Mucosa of stomach (tissue), 1 donor: ENCODE measurements around the gene PITPNM3.

Source experiments
- H3K27me3 ChIP-seq: one replicate; pipeline ENCODE4 v1.7.0; 2013; ENCODE audit warnings: mild to moderate bottlenecking, low read length; ENCODE audit not compliant: control insufficient read depth, insufficient read depth
- H3K36me3 ChIP-seq: one replicate; pipeline ENCODE4 v1.7.0; 2013; ENCODE audit warnings: low read length; ENCODE audit not compliant: control insufficient read depth, insufficient read depth
- H3K4me1 ChIP-seq: one replicate; pipeline ENCODE4 v1.7.0; 2013; ENCODE audit warnings: mild to moderate bottlenecking, low read length; ENCODE audit not compliant: control insufficient read depth, insufficient read depth
- H3K4me3 ChIP-seq: one replicate; pipeline ENCODE4 v1.7.0; 2013; ENCODE audit warnings: low read length
- H3K9ac ChIP-seq: one replicate; pipeline ENCODE4 v1.7.0; 2013; ENCODE audit warnings: mild to moderate bottlenecking, low read length, moderate library complexity
- H3K9me3 ChIP-seq: one replicate; pipeline ENCODE4 v1.7.0; 2013; ENCODE audit warnings: mild to moderate bottlenecking, low read length, moderate library complexity; ENCODE audit not compliant: control insufficient read depth
- donor health status: Pancreatic carcinoma.

The PITPNM3 gene

GRCh38 chr17:6427279-6427781, 129.0 kb downstream of the PITPNM3 start:
- Histone ChIP-seq H3K9me3 (no peaks in the 10 kb centered on the region), H3K9ac (no peak overlapping the region), H3K4me1 (no peaks in the 10 kb centered on the region), H3K27me3 (peaks cover 4% of the 10 kb centered on the region), H3K36me3 (no peaks in the 10 kb centered on the region), H3K4me3 (no peak overlapping the region)

GRCh38 chr17:6426356-6427101, 129.8 kb downstream of the PITPNM3 start:
- Histone ChIP-seq H3K9me3 (no peaks in the 10 kb centered on the region), H3K9ac (no peak overlapping the region), H3K27me3 (peaks cover 4% of the 10 kb centered on the region), H3K36me3 (no peaks in the 10 kb centered on the region), H3K4me1 (no peaks in the 10 kb centered on the region), H3K4me3 (no peak overlapping the region)

DNA sequence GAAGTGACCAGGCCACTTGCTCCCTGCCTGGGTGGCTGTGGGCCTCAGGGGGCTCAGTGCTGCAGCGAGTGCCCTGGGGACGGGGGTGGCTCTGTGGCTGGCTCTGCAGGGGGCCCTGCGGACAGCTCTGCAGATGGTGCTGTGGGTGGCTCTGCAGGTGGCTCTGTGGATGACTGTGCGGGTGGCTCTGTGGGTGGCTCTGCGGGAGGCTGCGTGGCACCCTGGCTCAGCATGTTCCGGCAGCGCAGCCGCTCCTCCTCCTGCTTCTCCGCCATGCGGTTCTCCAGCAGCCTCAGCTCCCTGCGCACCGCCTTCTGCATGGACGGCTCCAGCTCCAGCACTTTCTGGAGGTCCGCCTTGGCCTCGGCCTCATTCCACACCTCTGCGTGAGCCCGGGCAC, 130.9 kb downstream of the PITPNM3 start:
- H3K9me3 ChIP-seq, result no peaks in the 10 kb centered on the region
- no peaks in the 10 kb centered on the region for H3K4me1 ChIP-seq
- H3K27me3 ChIP-seq, result peaks cover 8% of the 10 kb centered on the region
- H3K36me3 ChIP-seq, result no peaks in the 10 kb centered on the region
- no peak overlapping the region for H3K4me3 ChIP-seq
- H3K9ac ChIP-seq, result no peak overlapping the region

DNA sequence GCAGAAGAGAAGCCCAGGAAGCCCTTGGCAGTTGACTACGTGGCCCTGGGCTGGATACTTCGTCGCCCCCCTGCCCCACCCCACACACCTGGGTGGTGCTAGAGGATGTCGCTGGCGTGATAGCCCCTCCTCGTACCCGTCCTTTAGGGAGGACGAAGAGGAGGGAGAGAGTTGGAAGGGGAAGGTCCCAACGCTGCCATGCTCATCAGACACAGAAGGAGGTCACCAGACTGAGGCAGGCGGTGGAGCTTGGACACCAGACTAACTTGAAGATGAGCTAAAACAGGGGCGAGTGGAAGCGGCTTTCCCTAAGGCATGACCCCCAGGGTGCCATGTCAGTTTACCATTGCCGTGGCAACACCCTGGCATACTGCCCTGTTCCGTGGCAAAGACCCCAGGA, 132.4 kb downstream of the PITPNM3 start:
- H3K9ac ChIP-seq, result no peak overlapping the region
- H3K9me3 ChIP-seq, result no peaks in the 10 kb centered on the region
- no peak overlapping the region for H3K4me3 ChIP-seq
- H3K4me1 ChIP-seq, result no peaks in the 10 kb centered on the region
- H3K36me3 ChIP-seq, result no peaks in the 10 kb centered on the region
- peaks cover 8% of the 10 kb centered on the region for H3K27me3 ChIP-seq

GRCh38 chr17:6422654-6423241, 133.6 kb downstream of the PITPNM3 start:
- H3K36me3 ChIP-seq, result no peaks in the 10 kb centered on the region
- no peaks in the 10 kb centered on the region for H3K4me1 ChIP-seq
- no peaks in the 10 kb centered on the region for H3K9me3 ChIP-seq
- H3K4me3 ChIP-seq, result no peak overlapping the region
- H3K9ac ChIP-seq, result no peak overlapping the region
- H3K27me3 ChIP-seq, result peaks cover 8% of the 10 kb centered on the region

- Histone ChIP-seq H3K36me3 (no peaks in the 10 kb centered on the region), H3K27me3 (peaks cover 8% of the 10 kb centered on the region), H3K4me3 (no peak overlapping the region), H3K9ac (no peak overlapping the region), H3K4me1 (no peaks in the 10 kb centered on the region), H3K9me3 (no peaks in the 10 kb centered on the region)
Measured at GRCh38 chr17:6421700-6422604, 134.4 kb downstream of the PITPNM3 start.

- H3K4me3 ChIP-seq, result no peak overlapping the region
- H3K27me3 ChIP-seq, result peaks cover 8% of the 10 kb centered on the region
- no peaks in the 10 kb centered on the region for H3K9me3 ChIP-seq
Measured at GRCh38 chr17:6420173-6420641, 136.1 kb downstream of the PITPNM3 start.

GRCh38 chr17:6415616-6416015, 140.7 kb downstream of the PITPNM3 start:
- Histone ChIP-seq H3K4me1 (no peaks in the 10 kb centered on the region), H3K36me3 (no peaks in the 10 kb centered on the region), H3K9ac (no peak overlapping the region), H3K4me3 (no peak overlapping the region), H3K9me3 (no peaks in the 10 kb centered on the region), H3K27me3 (no peaks in the 10 kb centered on the region)

More at GRCh38 chr17:6420173-6420641, 136.1 kb downstream of the PITPNM3 start:
- H3K4me1 ChIP-seq, result no peaks in the 10 kb centered on the region
- no peak overlapping the region for H3K9ac ChIP-seq
- no peaks in the 10 kb centered on the region for H3K36me3 ChIP-seq

DNA sequence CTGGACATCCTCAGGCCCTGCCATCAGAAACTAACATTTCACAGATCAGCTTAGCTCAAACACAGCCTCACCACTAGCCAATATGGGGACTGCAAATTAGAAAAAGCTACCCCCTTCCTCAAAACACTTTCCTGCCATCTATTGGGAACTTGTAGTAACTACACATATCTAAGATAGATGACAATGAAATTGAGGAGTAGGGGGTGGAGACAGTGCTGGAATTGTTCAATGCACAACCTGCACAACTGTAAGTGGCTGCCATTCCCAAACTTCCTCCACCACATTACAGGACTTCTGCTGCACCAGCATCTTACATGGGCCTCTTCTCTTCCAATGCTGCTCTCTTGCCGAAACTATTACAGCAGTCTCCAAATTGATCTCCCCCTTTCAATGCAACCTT, 143.3 kb downstream of the PITPNM3 start:
- H3K9ac ChIP-seq, result no peak overlapping the region
- H3K4me3 ChIP-seq, result no peak overlapping the region
- H3K36me3 ChIP-seq, result no peaks in the 10 kb centered on the region
- H3K4me1 ChIP-seq, result no peaks in the 10 kb centered on the region
- H3K9me3 ChIP-seq, result no peaks in the 10 kb centered on the region
- H3K27me3 ChIP-seq, result peaks cover 2% of the 10 kb centered on the region

DNA sequence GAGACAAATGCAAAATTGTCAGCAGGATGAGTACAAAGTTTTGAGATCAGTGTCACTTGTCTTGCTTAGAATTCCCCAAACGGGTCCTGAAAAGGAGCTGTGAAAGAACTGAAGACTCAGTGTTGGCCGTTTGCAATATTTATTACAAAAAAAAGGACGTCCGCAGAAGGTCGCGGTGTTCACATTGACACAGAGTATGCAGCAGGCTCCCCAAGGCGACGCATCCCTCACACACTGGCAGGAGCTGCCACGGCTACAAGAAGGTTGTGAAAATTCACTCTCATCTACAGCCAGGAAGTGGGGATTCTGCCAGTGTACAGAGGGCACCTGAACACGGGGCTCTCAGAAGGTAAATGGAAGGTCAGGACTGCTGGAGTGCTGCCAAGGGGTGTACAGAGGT, 147.6 kb downstream of the PITPNM3 start:
- no peaks in the 10 kb centered on the region for H3K9me3 ChIP-seq
- peaks cover 2% of the 10 kb centered on the region for H3K27me3 ChIP-seq
- H3K4me1 ChIP-seq, result no peaks in the 10 kb centered on the region
- H3K36me3 ChIP-seq, result no peaks in the 10 kb centered on the region
- no peak overlapping the region for H3K9ac ChIP-seq
- no peak overlapping the region for H3K4me3 ChIP-seq

DNA sequence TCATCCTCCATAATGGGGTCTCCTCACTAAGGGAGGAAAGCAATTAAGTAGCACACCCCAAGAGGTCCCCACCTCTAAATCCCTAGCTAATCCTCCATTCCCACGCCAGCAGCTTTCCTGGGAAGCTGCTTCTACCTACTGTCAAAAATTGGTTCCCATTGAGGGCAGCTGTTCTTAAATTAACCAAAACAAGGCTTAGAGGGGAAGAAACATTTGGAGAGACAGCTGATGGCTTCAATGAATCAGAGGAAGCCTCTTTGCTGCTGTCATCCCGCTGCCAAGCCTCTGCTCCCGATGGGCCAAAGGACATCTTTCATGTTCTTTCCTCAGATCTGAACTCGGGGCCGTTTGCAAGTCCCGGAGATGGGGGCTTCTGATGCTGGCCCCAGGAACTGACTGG, 148.1 kb downstream of the PITPNM3 start:
- no peak overlapping the region for H3K4me3 ChIP-seq
- peaks cover 2% of the 10 kb centered on the region for H3K27me3 ChIP-seq
- no peaks in the 10 kb centered on the region for H3K36me3 ChIP-seq
- H3K9me3 ChIP-seq, result no peaks in the 10 kb centered on the region
- no peaks in the 10 kb centered on the region for H3K4me1 ChIP-seq
- no peak overlapping the region for H3K9ac ChIP-seq

DNA sequence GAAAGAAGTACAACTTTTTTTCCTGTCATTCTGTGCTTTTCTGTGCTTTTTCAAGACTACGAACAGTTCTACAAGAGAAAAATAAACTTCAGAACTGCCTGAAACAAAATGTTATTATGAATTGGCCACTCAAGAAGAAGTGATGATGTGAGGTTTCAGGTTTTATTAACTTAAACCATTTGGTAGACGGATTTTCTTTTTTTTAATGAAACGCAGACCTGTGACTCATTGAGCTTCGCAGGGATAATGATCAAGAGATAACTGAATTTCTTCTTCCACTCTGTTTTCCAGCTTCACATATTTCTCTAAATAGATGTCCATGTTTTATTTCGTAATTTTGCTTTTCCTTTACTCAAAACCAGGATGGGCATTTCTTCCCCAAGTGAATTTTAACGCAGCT, 154.1 kb downstream of the PITPNM3 start:
- H3K27me3 ChIP-seq, result no peaks in the 10 kb centered on the region
- H3K9ac ChIP-seq, result no peak overlapping the region
- no peak overlapping the region for H3K4me3 ChIP-seq
- H3K9me3 ChIP-seq, result no peaks in the 10 kb centered on the region
- no peaks in the 10 kb centered on the region for H3K4me1 ChIP-seq
- no peaks in the 10 kb centered on the region for H3K36me3 ChIP-seq
